Upper lobe of left lung (tissue), 4 donors: ENCODE measurements around the gene VEGFC.

Source experiments
- EP300 ChIP-seq, 4 donors: sonication (generic); formaldehyde crosslinking; IDR thresholded peaks; one replicate each; pipeline ENCODE4 v1.5.1; 2017; ENCODE audit warnings: antibody characterized with exemption in 4 of 4, control low read depth in 2 of 4
- POLR2AphosphoS5 ChIP-seq, 2 donors: sonication (generic); formaldehyde crosslinking; IDR thresholded peaks; one replicate each; pipeline ENCODE4 v1.5.1; 2017; ENCODE audit warnings: antibody characterized with exemption in 2 of 2

DNA sequence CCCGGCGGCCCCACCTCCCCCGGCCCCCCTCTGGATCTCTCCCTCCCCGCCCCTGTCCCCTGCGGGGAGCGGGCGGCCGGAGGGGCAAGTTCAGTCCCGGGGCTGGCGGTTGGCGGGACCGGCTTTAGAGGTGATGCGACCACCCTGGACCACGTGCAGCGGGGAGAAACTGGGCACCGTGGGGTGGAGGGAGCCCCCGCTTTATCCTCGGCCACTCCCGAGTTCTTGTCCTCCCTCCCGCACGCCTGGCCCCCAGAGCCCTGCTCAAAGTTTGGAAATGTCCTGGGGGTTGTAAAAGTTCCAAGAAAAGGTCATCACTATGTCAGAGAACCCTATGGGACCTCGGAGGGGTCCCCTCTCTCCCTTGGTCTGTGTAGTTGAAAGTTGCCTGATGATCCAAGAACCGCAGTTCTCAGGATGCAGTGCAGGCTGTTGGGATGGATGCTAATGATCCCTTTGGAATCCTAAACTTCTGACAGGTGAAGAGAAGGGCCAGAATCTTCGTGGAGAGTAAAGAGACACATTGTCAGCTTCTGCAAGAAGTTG is 411 bp upstream of the VEGFC start:
- TF ChIP-seq EP300 (IDR thresholded peaks at IDR 0.05), result no peak
- TF ChIP-seq POLR2AphosphoS5 (IDR thresholded peaks at IDR 0.05), result no peak
